Gastrocnemius medialis (tissue), 4 donors: Measurements from ENCODE around the gene KRTAP5-5. TPM values are rescaled to one million over a fixed set of nuclear protein-coding genes. Genes with fewer than 3 reads are reported as not detected.
"Not testable (repeated sequence)": the region's sequence is repeated elsewhere in the genome, so short reads cannot be mapped to it uniquely, and the experiment has no call there.

Experiments used
- ATAC-seq, 2 donors: fragments of 150-250 bp; one replicate each; pipeline ENCODE4 v1.9.1; 2016
- DNase-seq, 2 donors: peaks; one replicate each; pipeline ENCODE4 v3.0.0-alpha.2; 2019
- H3K27ac ChIP-seq, 4 donors: fragments of 200-600 bp; sonication (generic); 1 replicate in 1 of 4; 2 replicates in 3 of 4; pipeline ENCODE4 v1.5.1; 2016 to 2018; ENCODE audit warnings: mild to moderate bottlenecking in 2 of 4, moderate library complexity in 1 of 4
- H3K27me3 ChIP-seq, 3 donors: fragments of 200-600 bp; sonication (generic) in 2 of 3; 1 replicate in 1 of 3; 2 replicates in 2 of 3; pipeline versions ENCODE4 v1.5.1 to v1.6.0; 2016 to 2019; ENCODE audit warnings: mild to moderate bottlenecking in 1 of 3, moderate library complexity in 1 of 3
- H3K36me3 ChIP-seq, 2 donors: fragments of 200-600 bp; sonication (generic) in 1 of 2; one replicate each; pipeline ENCODE4 v1.5.1; 2017 to 2018
- H3K4me1 ChIP-seq, 2 donors: fragments of 200-600 bp; sonication (generic) in 1 of 2; one replicate each; pipeline ENCODE4 v1.5.1; 2016 to 2017; ENCODE audit warnings: mild to moderate bottlenecking in 2 of 2
- H3K4me3 ChIP-seq, 4 donors: fragments of 200-600 bp; sonication (generic) in 3 of 4; 1 replicate in 1 of 4; 2 replicates in 3 of 4; pipeline ENCODE4 v1.5.1; 2016 to 2019; ENCODE audit warnings: mild to moderate bottlenecking in 2 of 4
- H3K9me3 ChIP-seq, 3 donors: fragments of 200-600 bp; sonication (generic) in 2 of 3; 1 replicate in 1 of 3; 2 replicates in 2 of 3; pipeline ENCODE4 v1.5.1; 2016 to 2019
- CTCF ChIP-seq, 5 experiments: fragments of 450-650 bp in 3 of 5; fragments of 200-600 bp in 2 of 5; sonication (generic) in 2 of 5; IDR thresholded peaks in 4 of 5; conservative IDR thresholded peaks in 1 of 5; 1 replicate in 4 of 5; 2 replicates in 1 of 5; pipeline ENCODE4 v1.5.1; 2016 to 2019; ENCODE audit warnings: antibody characterized with exemption in 5 of 5, mild to moderate bottlenecking in 3 of 5, moderate library complexity in 3 of 5
- POLR2A ChIP-seq, 2 donors: fragments of 450-650 bp; IDR thresholded peaks; one replicate each; pipeline ENCODE4 v1.6.1; 2017; ENCODE audit warnings: antibody characterized with exemption in 2 of 2, mild to moderate bottlenecking in 2 of 2, moderate library complexity in 2 of 2
- in situ Hi-C, 4 donors: fragments of 200-750 bp; cut with MboI; loops; one replicate each; pipeline versions ENCODE4 v1.15.0 to v1.8.0; 2017; ENCODE audit warnings: low sequenced_read_pairs in 4 of 4
- intact Hi-C: fragments of 100-400 bp; cut with DNase I; formaldehyde crosslinking; loops from one replicate; pipeline ENCODE4 v1.15.1; 2023; ENCODE audit warnings: low total_unique reads
- total RNA-seq, 4 donors: library from RNA; depleted of rRNA; stranded (reverse); fragments of >200 nt; gene quantifications; one replicate each; pipeline versions ENCODE4 v1.1.0 to v1.2.3, GENCODE V29; 2016

KRTAP5-5 gene
- total RNA-seq, 4 donors from 2014 or later: not detected

DNA sequence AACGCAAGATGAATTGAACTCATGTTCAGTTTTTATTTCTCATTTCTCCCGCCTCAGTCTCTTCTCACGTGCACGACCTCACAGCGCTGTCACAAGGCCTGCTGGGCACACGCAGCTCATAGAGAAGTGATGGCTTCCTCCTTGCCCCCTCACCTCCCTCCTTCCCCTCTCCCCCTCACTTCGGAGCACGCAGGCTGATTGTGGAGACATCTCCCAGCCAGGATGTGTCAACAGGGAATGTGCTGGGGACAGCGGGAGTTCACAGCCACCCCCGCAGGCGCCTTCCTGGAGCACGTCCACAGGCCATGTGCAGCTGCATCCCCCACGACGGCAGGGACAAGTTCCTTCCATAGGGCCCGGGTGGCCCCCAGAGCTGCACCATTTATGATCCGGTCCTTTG lies 38.3 kb downstream of the KRTAP5-5 start:
- DNase-seq (no peak), ATAC-seq (no peak)
- H3K4me1 ChIP-seq: no peaks in the 10 kb centered on the region
- peaks cover 10 to 15% (median 15%) of the 10 kb centered on the region in 3 donors for H3K27me3 ChIP-seq
- no peaks in the 10 kb centered on the region for H3K36me3 ChIP-seq
- intact Hi-C loops: no loop called here
- no peaks in the 10 kb centered on the region for H3K9me3 ChIP-seq
- H3K27ac ChIP-seq: no peak overlapping the region
- TF ChIP-seq CTCF (IDR thresholded peaks at IDR 0.05 in 4 of 5, conservative IDR thresholded peaks at IDR 0.05 in 1 of 5) (no peak), POLR2A (IDR thresholded peaks at IDR 0.05) (no peak)
- H3K4me3 ChIP-seq: no peak overlapping the region
- in situ Hi-C loops: loop anchor here in 1 of 4 donors (25.0 kb wide), 1 partner anchor 494 kb away; the partner anchor contains the start of genes INS and TH

DNA sequence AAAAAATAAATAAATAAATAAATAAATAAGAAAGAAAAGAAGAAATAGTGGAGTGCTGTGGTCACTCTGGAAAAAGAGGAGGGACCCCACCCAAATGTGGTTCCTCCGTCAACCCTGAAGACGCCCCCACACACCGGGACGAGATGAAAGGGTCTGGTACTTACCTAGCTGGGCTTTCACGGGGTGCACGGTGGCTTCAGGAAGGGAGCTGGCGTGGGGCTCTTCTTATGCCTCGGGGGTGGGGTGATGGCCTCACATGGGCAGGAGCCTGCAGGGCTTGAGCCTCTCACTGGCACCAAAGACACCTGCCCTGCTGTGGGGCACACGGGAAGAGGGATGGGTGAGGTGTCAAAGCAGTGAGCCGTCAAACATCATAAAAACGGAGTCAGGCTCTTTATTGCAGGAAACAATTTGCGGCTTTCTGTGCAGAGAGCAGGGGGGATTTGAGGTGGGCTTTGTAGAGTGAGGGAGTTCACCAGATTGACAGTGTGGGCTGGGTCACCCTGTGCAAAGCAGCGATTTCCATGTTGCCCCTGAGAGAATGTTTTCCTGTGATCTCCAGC lies 39.4 kb downstream of the KRTAP5-5 start:
- intact Hi-C loops (no loop called here), in situ Hi-C loops (loop anchor here in 1 of 4 donors (25.0 kb wide), 1 partner anchor 493 kb away; the partner anchor contains the start of genes INS and TH)
- Histone ChIP-seq H3K9me3 (no peaks in the 10 kb centered on the region), H3K36me3 (no peaks in the 10 kb centered on the region), H3K4me3 (no peak overlapping the region), H3K4me1 (no peaks in the 10 kb centered on the region), H3K27ac (no peak overlapping the region), H3K27me3 (peaks cover 10 to 23% (median 21%) of the 10 kb centered on the region in 3 donors)
- TF ChIP-seq POLR2A (IDR thresholded peaks at IDR 0.05) (no peak), CTCF (IDR thresholded peaks at IDR 0.05 in 4 of 5, conservative IDR thresholded peaks at IDR 0.05 in 1 of 5) (no peak)
- DNase-seq (no peak), ATAC-seq (no peak)

DNA sequence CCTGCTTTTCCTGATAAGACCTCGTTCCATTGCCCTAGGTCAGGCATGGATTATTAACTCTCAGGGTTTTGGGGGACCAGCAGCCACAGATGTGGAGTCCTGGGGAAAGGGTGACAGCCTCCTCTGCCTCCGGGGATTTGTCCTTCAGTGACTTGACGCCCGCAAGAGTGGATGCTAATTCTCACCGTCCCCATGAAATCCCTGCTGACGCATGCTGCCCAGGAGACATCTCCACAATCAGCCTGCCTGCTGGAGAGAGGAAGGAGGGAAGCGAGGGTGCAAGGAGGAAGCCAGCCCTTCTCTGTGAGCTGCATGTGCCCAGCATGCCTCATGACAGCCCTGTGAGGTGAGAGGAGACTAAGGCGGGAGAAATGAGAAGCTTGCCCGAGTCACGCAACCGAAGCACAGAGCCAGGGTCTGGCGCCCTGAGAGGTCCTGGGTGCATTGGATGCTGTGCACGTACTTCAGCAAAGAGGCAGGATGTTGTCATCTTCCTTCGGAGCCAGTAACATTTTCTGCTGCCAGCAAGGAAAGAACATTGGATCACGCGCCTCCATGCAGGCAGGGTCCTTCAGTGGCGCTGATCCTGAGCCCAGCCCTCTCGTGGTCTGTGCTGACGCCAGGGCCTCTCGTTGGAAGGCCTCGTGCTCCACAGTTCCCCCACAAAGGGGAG lies 40.1 kb downstream of the KRTAP5-5 start:
- no peaks in the 10 kb centered on the region for H3K36me3 ChIP-seq
- H3K4me3 ChIP-seq: no peak overlapping the region
- H3K27ac ChIP-seq: no peak overlapping the region
- no peak for TF ChIP-seq POLR2A (IDR thresholded peaks at IDR 0.05)
- no peak for TF ChIP-seq CTCF (IDR thresholded peaks at IDR 0.05 in 4 of 5, conservative IDR thresholded peaks at IDR 0.05 in 1 of 5)
- intact Hi-C loops (no loop called here), in situ Hi-C loops (loop anchor here in 1 of 4 donors (25.0 kb wide), 1 partner anchor 493 kb away; the partner anchor contains the start of genes INS and TH)
- H3K9me3 ChIP-seq: no peaks in the 10 kb centered on the region
- H3K4me1 ChIP-seq: no peaks in the 10 kb centered on the region
- ATAC-seq: no peak
- peaks cover 10 to 30% (median 28%) of the 10 kb centered on the region in 3 donors for H3K27me3 ChIP-seq
- no peak for DNase-seq

GRCh38 chr11:1670457-1670856 lies 40.9 kb downstream of the KRTAP5-5 start:
- H3K4me3 ChIP-seq, H3K36me3 ChIP-seq, ATAC-seq, DNase-seq, intact Hi-C loops, H3K27ac ChIP-seq, H3K4me1 ChIP-seq, H3K9me3 ChIP-seq: not testable (repeated sequence)
- peaks cover 11 to 36% (median 34%) of the 10 kb centered on the region in 3 donors for H3K27me3 ChIP-seq
- in situ Hi-C loops: loop anchor here in 1 of 4 donors (25.0 kb wide), 1 partner anchor 492 kb away; the partner anchor contains the start of genes INS and TH

- no peak overlapping the region for H3K27ac ChIP-seq
- TF ChIP-seq POLR2A (IDR thresholded peaks at IDR 0.05) (no peak), CTCF (IDR thresholded peaks at IDR 0.05 in 4 of 5, conservative IDR thresholded peaks at IDR 0.05 in 1 of 5) (no peak)
- H3K36me3 ChIP-seq: no peaks in the 10 kb centered on the region
- DNase-seq (no peak), ATAC-seq (no peak)
- H3K9me3 ChIP-seq: no peaks in the 10 kb centered on the region
- no peak overlapping the region for H3K4me3 ChIP-seq
- no peaks in the 10 kb centered on the region for H3K4me1 ChIP-seq
- peaks cover 16 to 39% (median 38%) of the 10 kb centered on the region in 3 donors for H3K27me3 ChIP-seq
- in situ Hi-C loops (loop anchor here in 1 of 4 donors (25.0 kb wide), 1 partner anchor 491 kb away; the partner anchor contains the start of genes INS and TH), intact Hi-C loops (no loop called here)
These were observed 41.4 kb downstream of the KRTAP5-5 start for GRCh38 chr11:1670905-1671371.
